ENCODE measurements around the gene TXK.

Gene TXK

GRCh38 chr4:48058617-48059530 lies 75.2 kb downstream of the TXK start:
- no peak overlapping the region for H2AFZ ChIP-seq (ENCODE audit: low read length, unreplicated experiment)
- H3K4me3 ChIP-seq (ENCODE audit: low read depth, low read length), result no peak overlapping the region
- no peaks in the 10 kb centered on the region for H3K27me3 ChIP-seq (ENCODE audit: insufficient read depth, low read length)
- H3K36me3 ChIP-seq (ENCODE audit: insufficient read depth, low read length), result no peaks in the 10 kb centered on the region
- no peaks in the 10 kb centered on the region for H3K4me1 ChIP-seq (ENCODE audit: control insufficient read depth, insufficient read depth, low read length, unreplicated experiment)
- H3K79me2 ChIP-seq (ENCODE audit: control insufficient read depth, insufficient read depth, low read length, unreplicated experiment), result no peaks in the 10 kb centered on the region
- H3K27ac ChIP-seq (ENCODE audit: low read depth, low read length), result no peak overlapping the region

GRCh38 chr4:48051078-48051477 lies 83.0 kb downstream of the TXK start:
- no peaks in the 10 kb centered on the region for H3K4me1 ChIP-seq (ENCODE audit: control insufficient read depth, insufficient read depth, low read length, unreplicated experiment)
- no peaks in the 10 kb centered on the region for H3K79me2 ChIP-seq (ENCODE audit: control insufficient read depth, insufficient read depth, low read length, unreplicated experiment)
- no peaks in the 10 kb centered on the region for H3K36me3 ChIP-seq (ENCODE audit: insufficient read depth, low read length)
- no peak overlapping the region for H3K4me3 ChIP-seq (ENCODE audit: low read depth, low read length)
- H3K27ac ChIP-seq (ENCODE audit: low read depth, low read length), result no peak overlapping the region
- H3K27me3 ChIP-seq (ENCODE audit: insufficient read depth, low read length), result peaks cover 17% of the 10 kb centered on the region; the same call in 1 of the 2 replicates
- H2AFZ ChIP-seq (ENCODE audit: low read length, unreplicated experiment), result no peak overlapping the region

GRCh38 chr4:48049483-48049882 lies 84.6 kb downstream of the TXK start:
- Histone ChIP-seq H3K36me3 (ENCODE audit: insufficient read depth, low read length) (no peaks in the 10 kb centered on the region), H3K4me3 (ENCODE audit: low read depth, low read length) (no peak overlapping the region), H3K4me1 (ENCODE audit: control insufficient read depth, insufficient read depth, low read length, unreplicated experiment) (no peaks in the 10 kb centered on the region), H3K79me2 (ENCODE audit: control insufficient read depth, insufficient read depth, low read length, unreplicated experiment) (no peaks in the 10 kb centered on the region), H3K27me3 (ENCODE audit: insufficient read depth, low read length) (peaks cover 27% of the 10 kb centered on the region), H2AFZ (ENCODE audit: low read length, unreplicated experiment) (no peak overlapping the region), H3K27ac (ENCODE audit: low read depth, low read length) (no peak overlapping the region)

- no peaks in the 10 kb centered on the region for H3K4me1 ChIP-seq (ENCODE audit: control insufficient read depth, insufficient read depth, low read length, unreplicated experiment)
- no peaks in the 10 kb centered on the region for H3K79me2 ChIP-seq (ENCODE audit: control insufficient read depth, insufficient read depth, low read length, unreplicated experiment)
- no peak overlapping the region for H3K27ac ChIP-seq (ENCODE audit: low read depth, low read length)
- H3K27me3 ChIP-seq (ENCODE audit: insufficient read depth, low read length), result peaks cover 27% of the 10 kb centered on the region
- H3K36me3 ChIP-seq (ENCODE audit: insufficient read depth, low read length), result no peaks in the 10 kb centered on the region
- no peak overlapping the region for H2AFZ ChIP-seq (ENCODE audit: low read length, unreplicated experiment)
- no peak overlapping the region for H3K4me3 ChIP-seq (ENCODE audit: low read depth, low read length)
Measured at GRCh38 chr4:48047896-48048295, 86.2 kb downstream of the TXK start.

GRCh38 chr4:48047421-48047844 lies 86.6 kb downstream of the TXK start:
- peaks cover 27% of the 10 kb centered on the region for H3K27me3 ChIP-seq (ENCODE audit: insufficient read depth, low read length)
- H3K4me1 ChIP-seq (ENCODE audit: control insufficient read depth, insufficient read depth, low read length, unreplicated experiment), result no peaks in the 10 kb centered on the region
- H3K4me3 ChIP-seq (ENCODE audit: low read depth, low read length), result no peak overlapping the region
- H2AFZ ChIP-seq (ENCODE audit: low read length, unreplicated experiment), result no peak overlapping the region
- H3K36me3 ChIP-seq (ENCODE audit: insufficient read depth, low read length), result no peaks in the 10 kb centered on the region
- no peaks in the 10 kb centered on the region for H3K79me2 ChIP-seq (ENCODE audit: control insufficient read depth, insufficient read depth, low read length, unreplicated experiment)
- H3K27ac ChIP-seq (ENCODE audit: low read depth, low read length), result no peak overlapping the region

- no peak overlapping the region for H3K4me3 ChIP-seq (ENCODE audit: low read depth, low read length)
- peaks cover 27% of the 10 kb centered on the region for H3K27me3 ChIP-seq (ENCODE audit: insufficient read depth, low read length)
- H3K36me3 ChIP-seq (ENCODE audit: insufficient read depth, low read length), result no peaks in the 10 kb centered on the region
- no peaks in the 10 kb centered on the region for H3K79me2 ChIP-seq (ENCODE audit: control insufficient read depth, insufficient read depth, low read length, unreplicated experiment)
- H3K4me1 ChIP-seq (ENCODE audit: control insufficient read depth, insufficient read depth, low read length, unreplicated experiment), result no peaks in the 10 kb centered on the region
- H2AFZ ChIP-seq (ENCODE audit: low read length, unreplicated experiment), result no peak overlapping the region
- no peak overlapping the region for H3K27ac ChIP-seq (ENCODE audit: low read depth, low read length)
Measured at GRCh38 chr4:48046059-48046458, 88.0 kb downstream of the TXK start.

- Histone ChIP-seq H3K27ac (ENCODE audit: low read depth, low read length) (no peak overlapping the region), H3K4me1 (ENCODE audit: control insufficient read depth, insufficient read depth, low read length, unreplicated experiment) (no peaks in the 10 kb centered on the region), H3K4me3 (ENCODE audit: low read depth, low read length) (no peak overlapping the region), H2AFZ (ENCODE audit: low read length, unreplicated experiment) (no peak overlapping the region), H3K36me3 (ENCODE audit: insufficient read depth, low read length) (no peaks in the 10 kb centered on the region), H3K79me2 (ENCODE audit: control insufficient read depth, insufficient read depth, low read length, unreplicated experiment) (no peaks in the 10 kb centered on the region), H3K27me3 (ENCODE audit: insufficient read depth, low read length) (peaks cover 22% of the 10 kb centered on the region)
Measured at GRCh38 chr4:48044298-48044697, 89.8 kb downstream of the TXK start.

GRCh38 chr4:48043504-48043903 lies 90.5 kb downstream of the TXK start:
- Histone ChIP-seq H3K27ac (ENCODE audit: low read depth, low read length) (no peak overlapping the region), H3K27me3 (ENCODE audit: insufficient read depth, low read length) (peaks cover 22% of the 10 kb centered on the region), H3K36me3 (ENCODE audit: insufficient read depth, low read length) (no peaks in the 10 kb centered on the region), H3K4me1 (ENCODE audit: control insufficient read depth, insufficient read depth, low read length, unreplicated experiment) (no peaks in the 10 kb centered on the region), H2AFZ (ENCODE audit: low read length, unreplicated experiment) (no peak overlapping the region), H3K79me2 (ENCODE audit: control insufficient read depth, insufficient read depth, low read length, unreplicated experiment) (no peaks in the 10 kb centered on the region), H3K4me3 (ENCODE audit: low read depth, low read length) (no peak overlapping the region)

- H3K27ac ChIP-seq (ENCODE audit: low read depth, low read length), result no peak overlapping the region
- H3K4me1 ChIP-seq (ENCODE audit: control insufficient read depth, insufficient read depth, low read length, unreplicated experiment), result no peaks in the 10 kb centered on the region
- no peak overlapping the region for H3K4me3 ChIP-seq (ENCODE audit: low read depth, low read length)
- H2AFZ ChIP-seq (ENCODE audit: low read length, unreplicated experiment), result no peak overlapping the region
- no peaks in the 10 kb centered on the region for H3K36me3 ChIP-seq (ENCODE audit: insufficient read depth, low read length)
- peaks cover 22% of the 10 kb centered on the region for H3K27me3 ChIP-seq (ENCODE audit: insufficient read depth, low read length)
- no peaks in the 10 kb centered on the region for H3K79me2 ChIP-seq (ENCODE audit: control insufficient read depth, insufficient read depth, low read length, unreplicated experiment)
Measured at GRCh38 chr4:48042979-48043461, 91.0 kb downstream of the TXK start.

GRCh38 chr4:48041535-48042137 lies 92.4 kb downstream of the TXK start:
- no peaks in the 10 kb centered on the region for H3K4me1 ChIP-seq (ENCODE audit: control insufficient read depth, insufficient read depth, low read length, unreplicated experiment)
- peaks cover 13% of the 10 kb centered on the region for H3K27me3 ChIP-seq (ENCODE audit: insufficient read depth, low read length)
- no peak overlapping the region for H3K27ac ChIP-seq (ENCODE audit: low read depth, low read length)
- H3K4me3 ChIP-seq (ENCODE audit: low read depth, low read length), result no peak overlapping the region
- no peaks in the 10 kb centered on the region for H3K36me3 ChIP-seq (ENCODE audit: insufficient read depth, low read length)
- no peaks in the 10 kb centered on the region for H3K79me2 ChIP-seq (ENCODE audit: control insufficient read depth, insufficient read depth, low read length, unreplicated experiment)
- no peak overlapping the region for H2AFZ ChIP-seq (ENCODE audit: low read length, unreplicated experiment)

GRCh38 chr4:48039561-48039960 lies 94.5 kb downstream of the TXK start:
- Histone ChIP-seq H2AFZ (ENCODE audit: low read length, unreplicated experiment) (no peak overlapping the region), H3K4me3 (ENCODE audit: low read depth, low read length) (no peak overlapping the region), H3K4me1 (ENCODE audit: control insufficient read depth, insufficient read depth, low read length, unreplicated experiment) (no peaks in the 10 kb centered on the region), H3K36me3 (ENCODE audit: insufficient read depth, low read length) (no peaks in the 10 kb centered on the region), H3K27ac (ENCODE audit: low read depth, low read length) (no peak overlapping the region), H3K27me3 (ENCODE audit: insufficient read depth, low read length) (no peaks in the 10 kb centered on the region; the same call in 1 of the 2 replicates), H3K79me2 (ENCODE audit: control insufficient read depth, insufficient read depth, low read length, unreplicated experiment) (no peaks in the 10 kb centered on the region)

Data from ACC112 (cell line).